ENCODE data around the gene EEF1AKMT3.

DNA sequence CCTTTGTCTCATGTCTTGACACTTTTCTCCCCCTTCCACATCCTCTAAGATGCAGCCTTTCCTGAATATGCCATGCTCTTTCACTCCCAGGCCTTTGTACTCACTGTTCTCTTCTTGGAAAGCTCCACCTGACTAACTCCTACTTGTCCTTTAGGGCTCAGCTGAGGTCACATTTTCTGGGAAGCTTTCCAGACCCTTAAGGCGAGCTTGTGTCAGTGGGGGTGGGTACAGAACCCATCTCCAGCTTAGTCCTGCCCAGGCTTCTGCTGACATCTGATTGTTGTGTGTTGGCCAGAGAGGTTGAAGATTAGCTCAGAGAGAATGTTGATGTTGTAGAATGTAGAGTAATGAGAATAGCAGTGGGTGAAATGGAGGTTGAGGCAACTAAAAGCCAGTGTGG is 7.3 kb downstream of the EEF1AKMT3 start:
- TF ChIP-seq, protein P1, sequence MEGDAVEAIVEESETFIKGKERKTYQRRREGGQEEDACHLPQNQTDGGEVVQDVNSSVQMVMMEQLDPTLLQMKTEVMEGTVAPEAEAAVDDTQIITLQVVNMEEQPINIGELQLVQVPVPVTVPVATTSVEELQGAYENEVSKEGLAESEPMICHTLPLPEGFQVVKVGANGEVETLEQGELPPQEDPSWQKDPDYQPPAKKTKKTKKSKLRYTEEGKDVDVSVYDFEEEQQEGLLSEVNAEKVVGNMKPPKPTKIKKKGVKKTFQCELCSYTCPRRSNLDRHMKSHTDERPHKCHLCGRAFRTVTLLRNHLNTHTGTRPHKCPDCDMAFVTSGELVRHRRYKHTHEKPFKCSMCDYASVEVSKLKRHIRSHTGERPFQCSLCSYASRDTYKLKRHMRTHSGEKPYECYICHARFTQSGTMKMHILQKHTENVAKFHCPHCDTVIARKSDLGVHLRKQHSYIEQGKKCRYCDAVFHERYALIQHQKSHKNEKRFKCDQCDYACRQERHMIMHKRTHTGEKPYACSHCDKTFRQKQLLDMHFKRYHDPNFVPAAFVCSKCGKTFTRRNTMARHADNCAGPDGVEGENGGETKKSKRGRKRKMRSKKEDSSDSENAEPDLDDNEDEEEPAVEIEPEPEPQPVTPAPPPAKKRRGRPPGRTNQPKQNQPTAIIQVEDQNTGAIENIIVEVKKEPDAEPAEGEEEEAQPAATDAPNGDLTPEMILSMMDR (conservative IDR thresholded peaks at IDR 0.05; ENCODE audit: low read length) = no peak
- no peak for TF ChIP-seq EZH2phosphoT487 (IDR thresholded peaks at IDR 0.05; ENCODE audit: borderline replicate concordance)

All from Loucy (cell line).